ENCODE measurements around the gene CDC14A.

Gene CDC14A

GRCh38 chr1:100552031-100552430 lies 199.7 kb downstream of the CDC14A start:
- DNase-seq = no peak

- DNase-seq = no peak
Observed at GRCh38 chr1:100552922-100553321, 200.6 kb downstream of the CDC14A start.

- no peak for DNase-seq
Observed at GRCh38 chr1:100556181-100556580, 203.9 kb downstream of the CDC14A start.

GRCh38 chr1:100556925-100557605 lies 204.8 kb downstream of the CDC14A start:
- DNase-seq = no peak

- DNase-seq = no peak
Observed at GRCh38 chr1:100557606-100557953, 205.3 kb downstream of the CDC14A start.

GRCh38 chr1:100565533-100565932 lies 213.2 kb downstream of the CDC14A start:
- DNase-seq = no peak

- no peak for DNase-seq
Observed at GRCh38 chr1:100565937-100566699, 213.8 kb downstream of the CDC14A start.

GRCh38 chr1:100567062-100567461 lies 214.8 kb downstream of the CDC14A start:
- no peak for DNase-seq
